NCI-H2107 treated with DMSO at 0.1 percent for 48 hours (cell line): ENCODE measurements around the gene MSRB2.

Source experiments
- DNase-seq: peaks from one replicate; lab custom pipeline; 2025; ENCODE audit not compliant: unreplicated experiment; lab: John Stamatoyannopoulos, UW

Gene MSRB2

GRCh38 chr10:23158370-23158769 is 63.0 kb downstream of the MSRB2 start:
- no peak for DNase-seq

- DNase-seq = no peak
Observed at GRCh38 chr10:23171232-23171876, 76.0 kb downstream of the MSRB2 start.
